GM10248 (cell line): Measurements from ENCODE around the gene PAX8.

Experiments
- CTCF ChIA-PET: fragments of 300-600 bp; sonication (Branson Sonifier 250); formaldehyde crosslinking; extraction: SDS; loops from one replicate; lab custom pipeline; 2021; ENCODE audit warnings: antibody characterized with exemption; lab: Yijun Ruan, JAX
- POLR2A ChIA-PET: fragments of 350-650 bp; sonication (Branson Sonifier 250); formaldehyde crosslinking; extraction: SDS; loops from one replicate; lab custom pipeline; 2020; ENCODE audit warnings: antibody characterized with exemption; lab: Yijun Ruan, JAX
- DNase-seq: peaks from one replicate; pipeline ENCODE4 v3.0.0; 2012; ENCODE audit errors: extremely low spot score
- CTCF ChIP-seq: IDR thresholded peaks from 2 replicates; pipeline ENCODE4 v1.5.1; 2012; ENCODE audit warnings: mild to moderate bottlenecking, low read depth; ENCODE audit errors: extremely low read depth, missing control alignments, control extremely low read depth

The PAX8 gene

DNA sequence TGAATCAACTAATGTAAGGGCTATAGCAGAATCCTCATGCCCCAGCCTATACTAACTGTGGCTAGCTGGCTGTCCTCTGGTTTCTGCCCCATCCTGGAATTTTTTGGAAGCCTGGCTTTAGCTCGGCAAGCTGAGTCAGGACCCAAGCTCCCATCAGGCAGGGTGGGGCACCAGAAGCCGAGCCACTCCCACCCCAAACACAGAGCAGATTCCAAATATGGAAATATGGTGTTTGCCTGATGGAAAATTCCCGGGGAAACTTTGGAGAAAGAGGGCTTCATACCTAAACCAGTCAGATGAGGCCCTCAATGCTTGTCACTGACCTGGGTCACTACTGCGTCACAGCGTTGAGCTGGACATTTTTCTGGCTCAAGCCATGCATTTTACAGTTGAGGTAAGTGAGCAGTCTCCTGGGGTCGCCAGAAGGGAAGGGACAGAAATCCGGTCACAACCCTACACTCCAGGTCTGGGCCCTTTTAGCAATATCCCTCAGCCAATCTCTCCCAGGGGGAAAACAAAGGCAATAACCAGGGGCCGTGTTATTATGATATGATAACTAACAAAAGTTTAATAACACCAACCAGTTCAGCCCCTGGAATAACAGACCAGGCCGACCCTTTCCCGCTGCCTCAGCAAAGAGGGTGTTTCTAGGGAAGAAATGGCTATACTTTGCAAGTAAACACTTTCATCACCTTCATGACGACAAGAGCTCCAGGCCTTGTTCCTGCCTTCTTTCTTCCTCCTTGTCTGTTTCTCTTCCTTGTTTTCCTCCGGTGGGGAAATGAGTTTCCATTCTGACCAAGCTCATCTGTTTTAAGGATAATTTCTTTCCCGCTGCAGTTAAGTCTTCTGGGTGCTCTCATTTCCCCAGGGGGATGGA is 67.3 kb downstream of the PAX8 start:
- CTCF ChIA-PET = interaction anchor here (0.6 to 3.3 kb wide), 10 partner anchors 8 to 1138 kb away, joined by 3 to 20 read pairs (median 3); no protein-coding TSS in a partner anchor

DNA sequence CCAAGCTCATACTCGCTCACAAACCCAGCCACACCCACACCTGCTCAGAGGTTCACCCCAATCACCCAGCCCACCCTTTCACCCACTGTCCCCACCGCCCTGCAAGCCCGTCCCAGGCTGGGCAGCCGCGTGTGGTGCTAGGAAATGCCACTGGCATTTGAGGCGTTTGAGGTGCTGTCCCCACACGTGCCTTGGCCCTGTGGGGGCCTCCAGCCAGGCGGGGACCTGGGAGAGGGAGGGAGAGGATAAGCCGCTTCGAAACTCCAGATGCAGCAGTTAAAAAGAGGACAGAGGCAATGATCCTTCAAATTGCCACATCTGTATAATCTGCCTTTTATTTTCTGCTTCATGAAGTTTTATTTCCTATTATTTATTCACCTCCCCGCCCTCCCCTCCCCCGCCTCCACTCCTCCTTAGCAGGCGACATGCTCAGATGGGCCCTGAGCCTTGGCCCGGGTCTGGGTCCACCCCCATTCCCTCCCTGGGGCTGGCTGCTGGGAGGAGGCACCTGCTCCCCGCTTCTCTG is 69.0 kb downstream of the PAX8 start:
- TF ChIP-seq CTCF = no peak
- CTCF ChIA-PET = interaction anchor here (1.0 to 1.3 kb wide), 2 partner anchors 39 to 88 kb away, joined by 3 read pairs; no protein-coding TSS in a partner anchor
- no peak for DNase-seq
- POLR2A ChIA-PET = no interaction called here

More for the DNA sequence above, 67.3 kb downstream of the PAX8 start:
- no peak for DNase-seq
- POLR2A ChIA-PET = no interaction called here
- TF ChIP-seq CTCF = no peak

GRCh38 chr2:113209011-113209645 is 69.6 kb downstream of the PAX8 start:
- DNase-seq = no peak
- ChIA-PET CTCF (no interaction called here), POLR2A (no interaction called here)
- TF ChIP-seq CTCF = no peak

GRCh38 chr2:113208396-113208795 is 70.3 kb downstream of the PAX8 start:
- no peak for DNase-seq
- CTCF ChIA-PET = interaction anchor here (1.3 kb wide), 1 partner anchor 22 kb away, joined by 3 read pairs; no protein-coding TSS in a partner anchor
- no peak for TF ChIP-seq CTCF
- POLR2A ChIA-PET = no interaction called here

GRCh38 chr2:113207021-113207420 is 71.7 kb downstream of the PAX8 start:
- CTCF ChIA-PET = interaction anchor here (1.0 to 9.9 kb wide), 5 partner anchors 9 to 183 kb away, joined by 4 to 162 read pairs (median 10); partner anchors contain the start of gene PSD4
- POLR2A ChIA-PET = no interaction called here
- no peak for DNase-seq
- TF ChIP-seq CTCF = no peak

DNA sequence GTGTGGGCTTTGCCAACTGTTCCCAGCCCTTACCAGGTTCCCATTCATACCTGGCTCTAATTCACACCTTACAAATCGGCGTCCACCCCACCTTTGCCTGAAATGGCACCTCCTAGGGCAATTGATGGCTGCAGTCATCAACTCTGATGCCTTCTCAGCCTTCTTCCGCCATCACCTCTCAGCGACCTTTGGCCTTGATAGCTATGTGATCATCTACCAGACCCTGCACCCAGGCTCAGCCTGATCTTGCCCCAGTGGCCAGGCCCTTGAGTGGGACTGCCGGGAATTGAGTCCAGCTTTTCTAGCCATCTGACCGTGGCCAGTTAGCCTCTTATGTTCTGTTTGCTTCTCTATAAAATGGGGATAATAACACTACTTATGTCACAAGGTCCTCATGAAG is 72.5 kb downstream of the PAX8 start:
- POLR2A ChIA-PET = no interaction called here
- CTCF ChIA-PET = interaction anchor here (1.0 to 9.9 kb wide), 8 partner anchors 9 to 183 kb away, joined by 3 to 162 read pairs (median 16); partner anchors contain the start of gene PSD4
- no peak for DNase-seq
- TF ChIP-seq CTCF = no peak
